NCI-H1417 (cell line): ENCODE data around the gene CTAGE4.
"Not testable (repeated sequence)": the region's sequence is repeated elsewhere in the genome, so short reads cannot be mapped to it uniquely, and the experiment has no call there.

Experiments used
- DNase-seq, 3 experiments: peaks; one replicate each; lab custom pipeline; 2025; lab: John Stamatoyannopoulos, UW

CTAGE4 gene

GRCh38 chr7:144205306-144205705, 22.0 kb downstream of the CTAGE4 start:
- not testable (repeated sequence) for DNase-seq

DNA sequence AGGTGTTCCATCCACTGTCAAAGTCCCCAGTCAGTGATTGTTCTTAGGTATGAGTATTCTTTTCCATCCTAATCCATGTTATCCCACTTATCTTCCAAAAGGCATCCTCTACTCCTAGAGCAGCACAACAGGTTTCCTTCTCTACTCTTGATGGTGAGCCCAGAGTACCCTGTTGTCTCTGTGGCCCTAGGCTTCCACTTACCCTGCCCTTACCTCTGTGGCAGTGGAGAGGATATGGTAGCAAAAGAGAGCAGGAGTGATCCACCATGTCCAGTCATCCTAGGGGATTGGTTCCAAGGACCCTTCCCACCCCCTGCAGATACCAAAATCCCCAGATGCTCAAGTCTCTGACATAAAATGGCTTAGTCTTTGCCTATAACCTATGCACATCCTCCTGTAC, 33.9 kb downstream of the CTAGE4 start:
- DNase-seq, result not testable (repeated sequence)

- DNase-seq, result not testable (repeated sequence)
Observed at GRCh38 chr7:144218581-144218980, 35.3 kb downstream of the CTAGE4 start.

DNA sequence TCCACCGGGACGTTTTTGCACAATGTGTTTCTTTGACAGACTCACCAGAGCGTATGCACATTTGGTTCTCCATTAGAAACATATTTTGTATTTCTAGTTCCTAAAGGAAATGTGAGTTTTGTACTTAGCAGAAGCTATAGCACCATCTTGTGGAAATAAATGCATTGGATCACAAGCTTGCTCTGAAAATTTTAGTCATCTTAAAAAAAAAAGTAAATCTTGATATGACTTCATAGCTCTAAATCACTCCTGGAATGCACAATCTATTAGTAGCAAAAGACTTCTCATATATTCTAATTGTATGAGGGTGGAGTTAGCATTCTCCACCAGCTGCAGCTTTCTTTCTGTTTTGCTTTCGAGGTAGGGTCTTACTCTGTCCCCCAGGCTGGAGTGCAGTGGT, 35.9 kb downstream of the CTAGE4 start:
- not testable (repeated sequence) for DNase-seq

DNA sequence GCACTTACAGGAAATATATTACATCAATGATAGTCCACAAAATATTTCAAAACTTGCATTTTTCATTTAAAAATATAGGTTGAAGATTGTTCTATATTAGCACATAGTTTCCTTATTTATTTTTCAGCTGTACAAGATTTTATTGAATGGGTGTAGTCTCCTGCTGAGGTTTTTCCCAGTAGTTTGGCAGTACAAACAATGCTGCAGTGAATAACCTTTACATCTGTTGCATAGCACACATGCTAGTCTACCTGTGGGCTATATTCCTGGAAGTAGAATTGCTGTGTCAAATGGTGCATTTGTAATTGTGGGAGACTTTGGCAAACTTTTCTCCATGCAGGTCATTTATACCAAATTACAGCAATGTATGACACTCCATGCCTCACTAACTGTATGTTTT, 37.3 kb downstream of the CTAGE4 start:
- DNase-seq, result not testable (repeated sequence)

- not testable (repeated sequence) for DNase-seq
Observed at GRCh38 chr7:144223675-144224074, 40.4 kb downstream of the CTAGE4 start.

- not testable (repeated sequence) for DNase-seq
Observed at GRCh38 chr7:144226866-144227265, 43.6 kb downstream of the CTAGE4 start.

GRCh38 chr7:144228810-144229209, 45.5 kb downstream of the CTAGE4 start:
- not testable (repeated sequence) for DNase-seq

DNA sequence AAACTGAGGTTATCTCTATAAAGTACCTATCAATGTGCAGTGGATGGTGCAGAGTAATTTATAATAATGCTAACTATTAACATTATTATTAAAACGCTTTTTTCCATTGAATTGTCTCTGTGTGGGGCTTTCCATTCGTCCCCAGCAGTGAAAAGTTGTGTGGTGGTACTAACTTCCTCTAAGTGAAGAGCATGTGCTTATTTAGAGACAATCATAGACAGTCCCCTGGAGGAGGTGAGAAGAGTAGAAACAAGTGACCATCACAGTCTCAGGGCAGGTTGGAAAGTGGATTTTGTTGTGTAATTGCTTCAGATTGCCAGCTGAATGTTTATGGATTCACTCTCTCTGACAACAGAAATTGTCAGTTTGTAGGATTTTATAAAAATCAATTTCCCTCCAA, 47.8 kb downstream of the CTAGE4 start:
- not testable (repeated sequence) for DNase-seq

DNA sequence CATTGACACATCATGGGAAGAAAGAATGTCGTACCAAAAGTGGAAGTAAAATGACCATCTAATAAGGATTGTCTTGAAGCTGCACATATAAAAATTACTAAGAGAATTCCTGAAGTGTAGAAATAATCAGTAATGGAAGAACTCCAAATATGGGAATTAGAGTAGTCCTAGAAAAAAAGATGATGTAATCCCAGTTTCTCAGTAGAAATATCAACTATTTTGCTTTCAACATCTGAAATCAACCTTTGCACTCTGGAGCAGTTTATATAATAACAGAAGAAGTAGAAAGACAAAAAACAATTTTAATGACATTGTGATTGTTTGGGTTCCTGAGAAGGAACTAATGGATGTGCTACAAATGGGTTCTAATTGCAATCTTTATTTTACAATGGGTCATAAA, 49.8 kb downstream of the CTAGE4 start:
- not testable (repeated sequence) for DNase-seq
